GM12878 (cell line): ENCODE data around the gene VAV2. TPM values are rescaled to one million over a fixed set of nuclear protein-coding genes. Genes with fewer than 3 reads are reported as not detected.

ENCODE experiments used
- ATAC-seq: fragments of 200-7000 bp; cut with Tn5 transposase; 3 replicates; pipeline ENCODE4 v1.9.1; 2020; ENCODE audit warnings: mild to moderate bottlenecking, moderate library complexity
- BruUV-seq: library from RNA; stranded (reverse); fragments of 400-500 nt; replicated peaks from 2 replicates; lab custom pipeline; 2021; lab: Mats Ljungman, UMichigan
- CTCF ChIA-PET: fragments of 300-600 bp; sonication (Branson Sonifier 250); formaldehyde crosslinking; extraction: SDS; loops from one replicate; lab custom pipeline; 2021; ENCODE audit warnings: inconsistent platforms; lab: Yijun Ruan, JAX
- POLR2A ChIA-PET: fragments of 350-600 bp; formaldehyde crosslinking; extraction: SDS; loops from one replicate; lab custom pipeline; 2021; ENCODE audit warnings: inconsistent platforms; lab: Charles Lee
- RAD21 ChIA-PET: fragments of 300-600 bp; sonication (Branson Sonifier 250); formaldehyde crosslinking; loops from one replicate; lab custom pipeline; 2023; ENCODE audit warnings: antibody characterized with exemption; ENCODE audit not compliant: unreplicated experiment; lab: Charles Lee
- SMC1A ChIA-PET: fragments of 300-600 bp; sonication (Branson Sonifier 250); formaldehyde crosslinking; loops from one replicate; lab custom pipeline; 2023; ENCODE audit not compliant: unreplicated experiment, uncharacterized antibody; lab: Charles Lee
- DNase-seq: peaks from one replicate; pipeline ENCODE4 v3.0.0-alpha.2; 2011; ENCODE audit warnings: low read depth, low spot score
- FAIRE-seq: peaks from 3 replicates; lab custom pipeline; 2011; peaks lifted over from hg19 to GRCh38; lab: Jason Lieb, UNC
- H2AFZ ChIP-seq: 2 replicates; pipeline ENCODE4 v1.6.0; 2011; ENCODE audit warnings: low read depth, low read length, control low read depth; ENCODE audit not compliant: control insufficient read depth
- H3K27ac ChIP-seq: 2 replicates; pipeline ENCODE4 v1.5.1; 2011; ENCODE audit warnings: control low read depth; ENCODE audit not compliant: control insufficient read depth, insufficient read depth
- H3K27me3 ChIP-seq, 2 experiments: replicated peaks in 1 of 2; 2 replicates each; pipeline versions ENCODE4 v1.6.0 to v1.6.1; 2011; ENCODE audit warnings: low read length in 1 of 2; ENCODE audit not compliant: control insufficient read depth in 2 of 2, insufficient read depth in 2 of 2
- H3K36me3 ChIP-seq, 2 experiments: 2 replicates each; pipeline ENCODE4 v1.5.1; 2011; ENCODE audit warnings: low read length in 1 of 2; ENCODE audit not compliant: control insufficient read depth in 2 of 2, insufficient read depth in 2 of 2
- H3K4me1 ChIP-seq: 2 replicates; pipeline ENCODE4 v1.6.1; 2011; ENCODE audit warnings: mild to moderate bottlenecking, low read length, moderate library complexity, mixed read lengths; ENCODE audit not compliant: control insufficient read depth, insufficient read depth
- H3K4me2 ChIP-seq: 2 replicates; pipeline ENCODE4 v1.6.0; 2011; ENCODE audit warnings: control low read depth; ENCODE audit not compliant: control insufficient read depth, insufficient read depth
- H3K4me3 ChIP-seq: fragments of 200-600 bp; sonication (generic); 2 replicates; pipeline ENCODE4 v1.5.1; 2016
- H3K79me2 ChIP-seq: 2 replicates; pipeline ENCODE4 v1.6.0; 2011; ENCODE audit warnings: low read length; ENCODE audit not compliant: control insufficient read depth, insufficient read depth
- H3K9ac ChIP-seq: 2 replicates; pipeline ENCODE4 v1.8.0; 2011; ENCODE audit warnings: low read length, control low read depth, mixed read lengths; ENCODE audit not compliant: control insufficient read depth, insufficient read depth
- H3K9me3 ChIP-seq: replicated peaks from 3 replicates; pipeline ENCODE4 v1.5.1; 2011; ENCODE audit warnings: mild to moderate bottlenecking, low read length; ENCODE audit not compliant: control insufficient read depth, insufficient read depth
- H4K20me1 ChIP-seq: 2 replicates; pipeline ENCODE4 v1.6.0; 2011; ENCODE audit not compliant: control insufficient read depth, insufficient read depth
- BHLHE40 ChIP-seq, 2 experiments: fragments of 450-650 bp in 1 of 2; IDR thresholded peaks; 2 replicates each; pipeline ENCODE4 v1.6.1; 2011 to 2017; ENCODE audit warnings: low read depth in 2 of 2, borderline replicate concordance in 1 of 2, improper control_type of control experiment in 1 of 2, low read length in 1 of 2, mild to moderate bottlenecking in 1 of 2
- CREB1 ChIP-seq: IDR thresholded peaks from 2 replicates; pipeline ENCODE4 v1.6.1; 2012; ENCODE audit warnings: low read depth, mild to moderate bottlenecking, inconsistent platforms
- IKZF1 ChIP-seq: fragments of 450-650 bp; conservative IDR thresholded peaks from 2 replicates; pipeline ENCODE4 v1.6.1; 2017; ENCODE audit warnings: antibody characterized with exemption, mild to moderate bottlenecking
- IKZF2 ChIP-seq, 2 experiments: fragments of 450-650 bp; IDR thresholded peaks; 2 replicates each; pipeline ENCODE4 v1.6.1; 2017; ENCODE audit warnings: mild to moderate bottlenecking in 2 of 2, moderate library complexity in 2 of 2
- PAX5 ChIP-seq: IDR thresholded peaks from 2 replicates; pipeline ENCODE4 v1.6.1; 2011; ENCODE audit warnings: low read depth, low read length, borderline replicate concordance
- SMARCA5 ChIP-seq: fragments of 450-650 bp; IDR thresholded peaks from 2 replicates; pipeline ENCODE4 v1.6.1; 2017; ENCODE audit warnings: mild to moderate bottlenecking
- ZBTB33 ChIP-seq: fragments of 450-650 bp; IDR thresholded peaks from 2 replicates; pipeline ENCODE4 v1.6.1; 2017; ENCODE audit warnings: mild to moderate bottlenecking
- WGBS: methylation state at CpG from one replicate; pipeline ENCODE4 v1.1.6; 2016; ENCODE audit warnings: low lambda C conversion rate; ENCODE audit not compliant: insufficient replicate concordance, insufficient coverage; ENCODE audit errors: missing lambda C conversion rate; 5-methylcytosine and 5-hydroxymethylcytosine counted together
- in situ Hi-C: fragments of 300-500 bp; cut with MboI; formaldehyde crosslinking; loops from 9 replicates; pipeline ENCODE4 v1.14.3; 2018; ENCODE audit warnings: mixed read lengths
- intact Hi-C: fragments of 100-400 bp; cut with micrococcal nuclease; formaldehyde crosslinking; loops from one replicate; pipeline ENCODE4 v1.14.2; 2022; ENCODE audit not compliant: unreplicated experiment
- polyA plus RNA-seq, 11 experiments: library from polyadenylated mRNA; depleted of rRNA in 4 of 11; unstranded in 6 of 11; stranded (reverse) in 5 of 11; fragments of >200 nt; fragmentation: Nextera tagmentation in 4 of 11; fragmentation: Illumina TruSeq in 1 of 11; extraction: Ambion mirVana in 4 of 11; extraction: Trizol in 1 of 11; gene quantifications; 1 replicate in 1 of 11; 2 replicates in 10 of 11; pipeline versions ENCODE4 v1.2.1 to v1.2.3, GENCODE V29; 2011 to 2016; ENCODE audit warnings: inconsistent platforms in 2 of 11, missing spikeins in 2 of 11, low read depth in 1 of 11
- total RNA-seq, 4 experiments: library from RNA; depleted of rRNA in 3 of 4; stranded (reverse); fragments of >200 nt in 3 of 4; fragmentation: Illumina TruSeq in 1 of 4; extraction: Trizol in 1 of 4; gene quantifications; 2 replicates each; pipeline versions ENCODE4 v1.2.1 to v1.2.3, GENCODE V29; 2013 to 2021
- TF ChIP-seq, protein P1 (sequence below): fragments of 450-650 bp; IDR thresholded peaks from 2 replicates; pipeline ENCODE4 v1.6.1; 2017; ENCODE audit warnings: mild to moderate bottlenecking, moderate library complexity

VAV2 gene
- total and polyA plus RNA-seq, 10 of the 15 experiments (the other 5 are each of a cell fraction or from before 2014, with no cell fraction given) = 0.13 to 43.9 (median 16.9) TPM

- FAIRE-seq (no peak), DNase-seq (no peak), ATAC-seq (peak; percentile 31)
- no peak overlapping the region for H3K4me3 ChIP-seq
- H3K4me2 ChIP-seq = peak overlapping the region; percentile 40
- H3K4me1 ChIP-seq = peaks cover 41% of the 10 kb centered on the region
- SMC1A ChIA-PET = interaction anchor here (0.7 to 1.0 kb wide), 2 partner anchors 8 to 17 kb away, joined by 3 read pairs; no protein-coding TSS in a partner anchor
- RAD21 ChIA-PET = no interaction called here
- intact Hi-C loops = no loop called here
- peaks cover 90% of the 10 kb centered on the region for H3K79me2 ChIP-seq
- POLR2A ChIA-PET = interaction anchor here (2.1 kb wide), 1 partner anchor 16 kb away, joined by 5 read pairs; no protein-coding TSS in a partner anchor
- no peaks in the 10 kb centered on the region for H3K27me3 ChIP-seq
- H2AFZ ChIP-seq = no peak overlapping the region
- TF ChIP-seq CREB1 (peak; percentile 31; the same call in 1 of the 2 replicates), SMARCA5 (no peak), PAX5 (peak; percentile 75; the same call in 1 of the 2 replicates), IKZF2 (IDR thresholded peaks at IDR 0.05) (no peak), ZBTB33 (peak; percentile 48; the same call in 1 of the 2 replicates), IKZF1 (peak; percentile 32; the same call in 1 of the 2 replicates), BHLHE40 (IDR thresholded peaks at IDR 0.05; ENCODE audit: borderline replicate concordance in 1 of 2, low read depth in 2 of 2, low read length in 1 of 2) (peak in 1 of 2 experiments; percentile 32; a peak in 1 of 4 replicates)
- TF ChIP-seq, protein P1, sequence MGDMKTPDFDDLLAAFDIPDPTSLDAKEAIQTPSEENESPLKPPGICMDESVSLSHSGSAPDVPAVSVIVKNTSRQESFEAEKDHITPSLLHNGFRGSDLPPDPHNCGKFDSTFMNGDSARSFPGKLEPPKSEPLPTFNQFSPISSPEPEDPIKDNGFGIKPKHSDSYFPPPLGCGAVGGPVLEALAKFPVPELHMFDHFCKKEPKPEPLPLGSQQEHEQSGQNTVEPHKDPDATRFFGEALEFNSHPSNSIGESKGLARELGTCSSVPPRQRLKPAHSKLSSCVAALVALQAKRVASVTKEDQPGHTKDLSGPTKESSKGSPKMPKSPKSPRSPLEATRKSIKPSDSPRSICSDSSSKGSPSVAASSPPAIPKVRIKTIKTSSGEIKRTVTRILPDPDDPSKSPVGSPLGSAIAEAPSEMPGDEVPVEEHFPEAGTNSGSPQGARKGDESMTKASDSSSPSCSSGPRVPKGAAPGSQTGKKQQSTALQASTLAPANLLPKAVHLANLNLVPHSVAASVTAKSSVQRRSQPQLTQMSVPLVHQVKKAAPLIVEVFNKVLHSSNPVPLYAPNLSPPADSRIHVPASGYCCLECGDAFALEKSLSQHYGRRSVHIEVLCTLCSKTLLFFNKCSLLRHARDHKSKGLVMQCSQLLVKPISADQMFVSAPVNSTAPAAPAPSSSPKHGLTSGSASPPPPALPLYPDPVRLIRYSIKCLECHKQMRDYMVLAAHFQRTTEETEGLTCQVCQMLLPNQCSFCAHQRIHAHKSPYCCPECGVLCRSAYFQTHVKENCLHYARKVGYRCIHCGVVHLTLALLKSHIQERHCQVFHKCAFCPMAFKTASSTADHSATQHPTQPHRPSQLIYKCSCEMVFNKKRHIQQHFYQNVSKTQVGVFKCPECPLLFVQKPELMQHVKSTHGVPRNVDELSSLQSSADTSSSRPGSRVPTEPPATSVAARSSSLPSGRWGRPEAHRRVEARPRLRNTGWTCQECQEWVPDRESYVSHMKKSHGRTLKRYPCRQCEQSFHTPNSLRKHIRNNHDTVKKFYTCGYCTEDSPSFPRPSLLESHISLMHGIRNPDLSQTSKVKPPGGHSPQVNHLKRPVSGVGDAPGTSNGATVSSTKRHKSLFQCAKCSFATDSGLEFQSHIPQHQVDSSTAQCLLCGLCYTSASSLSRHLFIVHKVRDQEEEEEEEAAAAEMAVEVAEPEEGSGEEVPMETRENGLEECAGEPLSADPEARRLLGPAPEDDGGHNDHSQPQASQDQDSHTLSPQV = no peak
- H3K9me3 ChIP-seq = no peaks in the 10 kb centered on the region
- no peak overlapping the region for H3K27ac ChIP-seq
- CTCF ChIA-PET = no interaction called here
- no peaks in the 10 kb centered on the region for H4K20me1 ChIP-seq
- no peak overlapping the region for H3K9ac ChIP-seq
- H3K36me3 ChIP-seq = peaks cover 3% of the 10 kb centered on the region in 2 experiments; a peak in 3 of 4 replicates
- 21% methylated on average over 24 of the region's 24 CpGs for WGBS
- in situ Hi-C loops = no loop called here
- BruUV-seq = no TSS peak
Measured at GRCh38 chr9:133973111-133973790, 18.9 kb downstream of the VAV2 start.
